ENCODE data around the gene FKBP2.

DNA sequence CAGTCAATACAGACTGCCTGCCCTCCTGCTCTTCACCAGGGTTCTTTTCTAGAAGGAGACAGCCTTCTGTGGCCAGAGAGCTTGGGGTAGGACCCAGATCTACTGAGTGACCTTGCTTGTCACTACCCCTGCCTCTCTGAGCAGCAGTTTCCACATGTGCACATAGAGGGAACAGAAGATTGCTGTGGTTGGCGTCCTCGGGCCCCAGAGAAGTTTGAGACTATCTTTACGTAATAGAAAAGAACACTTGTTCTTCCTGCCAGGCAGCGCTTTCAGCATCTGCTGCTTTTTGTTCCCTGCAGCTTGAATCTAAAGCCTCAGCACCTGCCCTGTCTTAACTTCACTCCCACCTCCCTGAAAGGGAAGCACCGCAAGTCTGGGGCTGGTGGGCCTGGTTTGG, 1.9 kb upstream of the FKBP2 start:
- TF ChIP-seq EZH2 (IDR thresholded peaks at IDR 0.05; ENCODE audit: low read length) = no peak
- TF ChIP-seq, protein P1, sequence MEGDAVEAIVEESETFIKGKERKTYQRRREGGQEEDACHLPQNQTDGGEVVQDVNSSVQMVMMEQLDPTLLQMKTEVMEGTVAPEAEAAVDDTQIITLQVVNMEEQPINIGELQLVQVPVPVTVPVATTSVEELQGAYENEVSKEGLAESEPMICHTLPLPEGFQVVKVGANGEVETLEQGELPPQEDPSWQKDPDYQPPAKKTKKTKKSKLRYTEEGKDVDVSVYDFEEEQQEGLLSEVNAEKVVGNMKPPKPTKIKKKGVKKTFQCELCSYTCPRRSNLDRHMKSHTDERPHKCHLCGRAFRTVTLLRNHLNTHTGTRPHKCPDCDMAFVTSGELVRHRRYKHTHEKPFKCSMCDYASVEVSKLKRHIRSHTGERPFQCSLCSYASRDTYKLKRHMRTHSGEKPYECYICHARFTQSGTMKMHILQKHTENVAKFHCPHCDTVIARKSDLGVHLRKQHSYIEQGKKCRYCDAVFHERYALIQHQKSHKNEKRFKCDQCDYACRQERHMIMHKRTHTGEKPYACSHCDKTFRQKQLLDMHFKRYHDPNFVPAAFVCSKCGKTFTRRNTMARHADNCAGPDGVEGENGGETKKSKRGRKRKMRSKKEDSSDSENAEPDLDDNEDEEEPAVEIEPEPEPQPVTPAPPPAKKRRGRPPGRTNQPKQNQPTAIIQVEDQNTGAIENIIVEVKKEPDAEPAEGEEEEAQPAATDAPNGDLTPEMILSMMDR (optimal IDR thresholded peaks at IDR 0.05 in 1 of 3, IDR thresholded peaks at IDR 0.05 in 1 of 3, conservative IDR thresholded peaks at IDR 0.05 in 1 of 3; ENCODE audit: extremely low read depth in 1 of 3, insufficient read depth in 2 of 3, low read length in 3 of 3) = no peak

Data from keratinocyte (primary cell).